ENCODE measurements around the gene SLC17A3. TPM values are rescaled to one million over a fixed set of nuclear protein-coding genes. Genes with fewer than 3 reads are reported as not detected.

The SLC17A3 gene
- total and polyA plus RNA-seq, 2 donors (not counting 3 experiments of a cell fraction or from before 2014, with no cell fraction given), result not detected

GRCh38 chr6:25834950-25835349, 39.1 kb downstream of the SLC17A3 start:
- no peak overlapping the region for H3K9ac ChIP-seq (replicated peaks; ENCODE audit: extremely low read depth, insufficient read depth, low read length)
- no peak overlapping the region for H3K4me2 ChIP-seq (ENCODE audit: insufficient read depth, low read length)
- dilution Hi-C loops (cut with MboI; ENCODE audit: extremely low pct_ligation_motif_present, low sequenced_read_pairs) (no loop called here), intact Hi-C loops (cut with micrococcal nuclease) (no loop called here)
- no peaks in the 10 kb centered on the region for H3K36me3 ChIP-seq (ENCODE audit: control insufficient read depth in 2 of 2, extremely low read depth in 1 of 2, insufficient read depth in 2 of 2, low read length in 2 of 2)
- ChIA-PET POLR2A (no interaction called here), CTCF (interaction anchor here (1.3 kb wide), 1 partner anchor 13 kb away, joined by 3 read pairs; no protein-coding TSS in a partner anchor)
- no peaks in the 10 kb centered on the region for H3K79me2 ChIP-seq (ENCODE audit: control insufficient read depth, insufficient read depth, low read length)
- no TSS peak for BruUV-seq (replicated peaks)
- FAIRE-seq (no peak), DNase-seq (ENCODE audit: low read depth, low spot score) (peak; percentile 79)
- H3K27me3 ChIP-seq (ENCODE audit: control insufficient read depth in 2 of 2, insufficient read depth in 2 of 2, low read length in 2 of 2), result peaks cover 0 to 2% of the 10 kb centered on the region in 2 experiments
- no peak overlapping the region for H3K27ac ChIP-seq (ENCODE audit: insufficient read depth, low read depth, low read length)
- no peak overlapping the region for H2AFZ ChIP-seq (ENCODE audit: low read depth, low read length)
- no peak for TF ChIP-seq FOS (IDR thresholded peaks at IDR 0.05; ENCODE audit: borderline replicate concordance, insufficient read depth, low read length)
- no peak for TF ChIP-seq EZH2 (IDR thresholded peaks at IDR 0.05; ENCODE audit: borderline replicate concordance, low read depth, low read length, severe bottlenecking)
- no peak for TF ChIP-seq CTCF (IDR thresholded peaks at IDR 0.05; ENCODE audit: extremely low read depth in 1 of 2, insufficient read depth in 1 of 2, low read depth in 1 of 2, low read length in 2 of 2)
- TF ChIP-seq MAX (IDR thresholded peaks at IDR 0.05; ENCODE audit: insufficient read depth, insufficient read length), result no peak
- no peak for TF ChIP-seq JUN (IDR thresholded peaks at IDR 0.05; ENCODE audit: borderline replicate concordance, insufficient read depth, insufficient read length, low read depth)
- TF ChIP-seq POLR2AphosphoS5 (IDR thresholded peaks at IDR 0.05; ENCODE audit: insufficient read depth, low read depth, low read length), result no peak
- no peak for TF ChIP-seq GATA2 (IDR thresholded peaks at IDR 0.05; ENCODE audit: insufficient read depth, insufficient read length, low read depth, low read length)
- no peak for TF ChIP-seq MYC (IDR thresholded peaks at IDR 0.05; ENCODE audit: low read depth, low read length)
- no peak for TF ChIP-seq POLR2A (IDR thresholded peaks at IDR 0.05; ENCODE audit: low read depth, low read length)
- no peaks in the 10 kb centered on the region for H3K9me3 ChIP-seq (replicated peaks; ENCODE audit: control insufficient read depth, insufficient read depth, low read length)
- no peak overlapping the region for H3K4me3 ChIP-seq (replicated peaks in 1 of 3; ENCODE audit: insufficient read depth in 1 of 3, low read depth in 1 of 3, low read length in 3 of 3)
- no peaks in the 10 kb centered on the region for H3K9me1 ChIP-seq (replicated peaks; ENCODE audit: control insufficient read depth, extremely low read depth, insufficient read depth, low read length)
- no peaks in the 10 kb centered on the region for H3K4me1 ChIP-seq (ENCODE audit: control insufficient read depth, extremely low read depth, insufficient read depth, low read length)
- H4K20me1 ChIP-seq (replicated peaks; ENCODE audit: control insufficient read depth, extremely low read depth, insufficient read depth, low read length), result no peaks in the 10 kb centered on the region
